HCT116 (cell line): Measurements from ENCODE around the gene TBC1D21. TPM values are rescaled to one million over a fixed set of nuclear protein-coding genes. Genes with fewer than 3 reads are reported as not detected.

Experiments
- ATAC-seq: fragments of 200-7000 bp; cut with Tn5 transposase; 2 replicates; pipeline ENCODE4 v1.9.1; 2020; ENCODE audit warnings: mild to moderate bottlenecking, moderate library complexity
- BruUV-seq: library from RNA; stranded (reverse); fragments of 400-500 nt; replicated peaks from 2 replicates; lab custom pipeline; 2021; lab: Mats Ljungman, UMichigan
- CTCF ChIA-PET: fragments of 300-600 bp; sonication (Branson Sonifier 250); formaldehyde crosslinking; loops from one replicate; lab custom pipeline; 2021; ENCODE audit warnings: antibody characterized with exemption; lab: Charles Lee
- POLR2A ChIA-PET: fragments of 300-600, 350-600 bp; sonication (Branson Sonifier 250); formaldehyde crosslinking; loops from one replicate; lab custom pipeline; 2021; ENCODE audit warnings: antibody characterized with exemption; lab: Charles Lee
- RAD21 ChIA-PET, 2 experiments: fragments of 300-600 bp; sonication (Branson Sonifier 250); formaldehyde crosslinking; loops; one replicate each; lab custom pipeline; 2023; ENCODE audit warnings: low total read pairs in 2 of 2; ENCODE audit not compliant: uncharacterized antibody in 2 of 2, unreplicated experiment in 2 of 2, low non-redundant PET in 1 of 2; lab: Charles Lee
- DNase-seq: peaks from one replicate; pipeline ENCODE4 v3.0.0-alpha.2; 2010; ENCODE audit warnings: low read depth, low spot score
- H2AFZ ChIP-seq: fragments of 200-600 bp; shearing (Covaris generic), sonication (generic); 2 replicates; pipeline ENCODE4 v1.6.1; 2017; ENCODE audit warnings: low read depth, mixed run types, mixed read lengths, antibody characterized with exemption, low read length; ENCODE audit not compliant: poor library complexity, severe bottlenecking
- H3K27ac ChIP-seq: 2 replicates; pipeline ENCODE4 v1.5.1; 2012; ENCODE audit warnings: low read depth, low read length
- H3K27me3 ChIP-seq: fragments of 200-600 bp; sonication (generic); 2 replicates; pipeline ENCODE4 v1.6.1; 2016; ENCODE audit warnings: mixed run types, low read length, mixed read lengths; ENCODE audit not compliant: insufficient read depth
- H3K36me3 ChIP-seq, 2 experiments: fragments of 200-500 bp in 1 of 2; fragments of 200-600 bp in 1 of 2; sonication (Bioruptor generic) in 1 of 2; sonication (generic) in 1 of 2; 2 replicates each; pipeline versions ENCODE4 v1.5.1 to v1.6.1; 2014 to 2016; ENCODE audit warnings: low read length in 2 of 2, inconsistent platforms in 1 of 2, mixed read lengths in 1 of 2, mixed run types in 1 of 2; ENCODE audit not compliant: insufficient read depth in 2 of 2, control insufficient read depth in 1 of 2
- H3K4me1 ChIP-seq, 2 experiments: fragments of 200-600 bp in 1 of 2; sonication (generic) in 1 of 2; 2 replicates each; pipeline versions ENCODE4 v1.5.1 to v1.6.1; 2012 to 2017; ENCODE audit warnings: low read length in 2 of 2, inconsistent platforms in 1 of 2, mild to moderate bottlenecking in 1 of 2, mixed read lengths in 1 of 2, mixed run types in 1 of 2, moderate library complexity in 1 of 2; ENCODE audit not compliant: insufficient read depth in 2 of 2, control insufficient read depth in 1 of 2
- H3K4me2 ChIP-seq: fragments of 200-600 bp; sonication (generic); 2 replicates; pipeline ENCODE4 v1.6.1; 2017; ENCODE audit warnings: mixed run types, low read length, mixed read lengths
- H3K4me3 ChIP-seq, 2 experiments: fragments of 200-600 bp in 1 of 2; sonication (generic) in 1 of 2; replicated peaks in 1 of 2; 2 replicates each; pipeline ENCODE4 v1.5.1; 2011 to 2016; ENCODE audit warnings: low read length in 2 of 2, control low read depth in 1 of 2, low read depth in 1 of 2, mild to moderate bottlenecking in 1 of 2, mixed read lengths in 1 of 2, mixed run types in 1 of 2
- H3K79me2 ChIP-seq: fragments of 200-600 bp; sonication (generic); 2 replicates; pipeline ENCODE4 v1.6.1; 2017; ENCODE audit warnings: mild to moderate bottlenecking, mixed run types, low read length, moderate library complexity, mixed read lengths; ENCODE audit not compliant: insufficient read depth
- H3K9ac ChIP-seq: fragments of 200-600 bp; sonication (generic); 2 replicates; pipeline ENCODE4 v1.6.1; 2016; ENCODE audit warnings: low read length, mixed read lengths
- H3K9me2 ChIP-seq: fragments of 200-600 bp; sonication (generic), shearing (Covaris generic); 2 replicates; pipeline ENCODE4 v1.6.1; 2017; ENCODE audit warnings: mixed run types, mild to moderate bottlenecking, moderate library complexity; ENCODE audit not compliant: insufficient read depth
- H3K9me3 ChIP-seq, 2 experiments: fragments of 200-500 bp in 1 of 2; fragments of 200-600 bp in 1 of 2; sonication (Bioruptor generic) in 1 of 2; sonication (generic) in 1 of 2; 2 replicates each; pipeline ENCODE4 v1.6.1; 2014 to 2017; ENCODE audit warnings: low read length in 2 of 2, mixed read lengths in 2 of 2, inconsistent platforms in 1 of 2, low read depth in 1 of 2, mild to moderate bottlenecking in 1 of 2, mixed run types in 1 of 2, moderate library complexity in 1 of 2; ENCODE audit not compliant: control insufficient read depth in 1 of 2, insufficient read depth in 1 of 2
- H4K20me1 ChIP-seq: fragments of 200-600 bp; sonication (generic), shearing (Covaris generic); 2 replicates; pipeline ENCODE4 v1.6.1; 2017; ENCODE audit warnings: mixed run types, mild to moderate bottlenecking, moderate library complexity; ENCODE audit not compliant: insufficient read depth
- CEBPB ChIP-seq: IDR thresholded peaks from 2 replicates; pipeline ENCODE4 v1.6.1; 2012; ENCODE audit warnings: low read depth
- EGR1 ChIP-seq: IDR thresholded peaks from 2 replicates; pipeline ENCODE4 v1.6.1; 2012; ENCODE audit warnings: low read depth
- EZH2 ChIP-seq: fragments of 200-600 bp; sonication (generic); IDR thresholded peaks from 2 replicates; pipeline ENCODE4 v1.6.1; 2017; ENCODE audit warnings: antibody characterized with exemption, mixed run types
- EZH2phosphoT487 ChIP-seq: fragments of 200-600 bp; IDR thresholded peaks from 2 replicates; pipeline ENCODE4 v1.6.1; 2018; ENCODE audit warnings: antibody characterized with exemption, borderline replicate concordance
- FOSL1 ChIP-seq: IDR thresholded peaks from 2 replicates; pipeline ENCODE4 v1.6.1; 2012; ENCODE audit warnings: low read depth
- JUND ChIP-seq: IDR thresholded peaks from 2 replicates; pipeline ENCODE4 v1.6.1; 2012
- POLR2A ChIP-seq: IDR thresholded peaks from 2 replicates; pipeline ENCODE4 v1.7.0; 2011; ENCODE audit warnings: borderline replicate concordance; ENCODE audit not compliant: insufficient read depth, insufficient read length; ENCODE audit errors: extremely low read depth
- POLR2AphosphoS5 ChIP-seq: IDR thresholded peaks from 2 replicates; pipeline ENCODE4 v1.6.1; 2011; ENCODE audit warnings: mild to moderate bottlenecking, low read depth, low read length, moderate library complexity
- RAD21 ChIP-seq: IDR thresholded peaks from 2 replicates; pipeline ENCODE4 v1.6.1; 2012; ENCODE audit warnings: low read depth, mild to moderate bottlenecking
- SIN3A ChIP-seq: IDR thresholded peaks from 2 replicates; pipeline ENCODE4 v1.6.1; 2012; ENCODE audit warnings: low read depth
- SP1 ChIP-seq: IDR thresholded peaks from 2 replicates; pipeline ENCODE4 v1.6.1; 2012; ENCODE audit warnings: low read depth
- SRF ChIP-seq: IDR thresholded peaks from 2 replicates; pipeline ENCODE4 v1.6.1; 2012; ENCODE audit warnings: low read depth
- TCF7L2 ChIP-seq: IDR thresholded peaks from 2 replicates; pipeline ENCODE4 v1.7.0; 2011; ENCODE audit warnings: borderline replicate concordance, inconsistent platforms; ENCODE audit not compliant: insufficient read depth, insufficient read length; ENCODE audit errors: extremely low read depth
- YY1 ChIP-seq: IDR thresholded peaks from 2 replicates; pipeline ENCODE4 v1.6.1; 2011; ENCODE audit warnings: low read length, low read depth, moderate library complexity, mild to moderate bottlenecking; ENCODE audit not compliant: insufficient replicate concordance; ENCODE audit errors: extremely low read depth
- ZNF274 ChIP-seq: fragments of 200-500 bp; sonication (Bioruptor generic); IDR thresholded peaks from 2 replicates; pipeline ENCODE4 v1.6.1; 2014; ENCODE audit warnings: mild to moderate bottlenecking, low read depth, low read length, inconsistent platforms
- intact Hi-C: fragments of 100-400 bp; cut with micrococcal nuclease; formaldehyde crosslinking; loops from 2 replicates; pipeline ENCODE4 v1.10.0; 2022
- total RNA-seq: library from RNA; stranded (reverse); gene quantifications from one replicate; pipeline ENCODE4 v1.2.1, GENCODE V29; 2021; ENCODE audit not compliant: unreplicated experiment
- TF ChIP-seq, protein P1 (sequence below), 3 experiments: fragments of 200-600 bp in 1 of 3; sonication (generic) in 1 of 3; IDR thresholded peaks in 2 of 3; conservative IDR thresholded peaks in 1 of 3; 2 replicates each; pipeline ENCODE4 v1.5.1; 2012 to 2017; ENCODE audit warnings: low read depth in 2 of 3, low read length in 2 of 3, antibody characterized with exemption in 1 of 3, borderline replicate concordance in 1 of 3, control low read depth in 1 of 3, mild to moderate bottlenecking in 1 of 3, mixed read lengths in 1 of 3, mixed run types in 1 of 3, moderate library complexity in 1 of 3; ENCODE audit not compliant: insufficient read depth in 1 of 3
- TF ChIP-seq, protein P2 (sequence below): IDR thresholded peaks from 2 replicates; pipeline ENCODE4 v1.6.1; 2012; ENCODE audit warnings: low read depth
- TF ChIP-seq, protein P3 (sequence below): IDR thresholded peaks from 2 replicates; pipeline ENCODE4 v1.6.1; 2012
- TF ChIP-seq, protein P4 (sequence below): IDR thresholded peaks from 2 replicates; pipeline ENCODE4 v1.6.1; 2012

The TBC1D21 gene
- total RNA-seq, 1 experiment from 2014 or later: not detected

DNA sequence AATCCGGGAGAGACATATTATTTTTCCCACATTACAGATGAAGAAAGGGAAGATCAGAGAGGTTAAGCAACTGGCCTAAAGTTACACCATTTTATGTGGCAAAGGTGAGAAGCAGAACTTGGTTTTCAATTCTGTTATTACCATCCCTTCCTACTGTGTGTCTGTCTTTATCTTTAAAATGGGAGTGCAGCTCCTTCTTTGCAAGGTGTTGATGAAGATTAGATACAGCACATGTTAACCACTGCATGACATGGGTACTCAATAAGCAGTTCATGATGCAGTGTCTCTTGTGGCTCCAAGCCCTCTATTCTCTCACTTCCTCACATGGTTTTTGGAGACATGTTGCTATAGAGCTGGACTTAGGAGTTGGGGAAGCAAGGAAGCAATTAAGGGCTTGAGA, 23.1 kb upstream of the TBC1D21 start:
- H3K27me3 ChIP-seq: peaks cover 89% of the 10 kb centered on the region
- intact Hi-C loops: no loop called here
- RAD21 ChIA-PET: no interaction called here

More for the DNA sequence above, 23.1 kb upstream of the TBC1D21 start:
- ATAC-seq (no peak), DNase-seq (no peak)
- Histone ChIP-seq H3K4me3 (no peak overlapping the region), H3K9me2 (no peaks in the 10 kb centered on the region), H3K4me1 (no peaks in the 10 kb centered on the region), H3K9me3 (no peaks in the 10 kb centered on the region), H3K4me2 (no peak overlapping the region), H3K36me3 (no peaks in the 10 kb centered on the region), H2AFZ (no peak overlapping the region), H3K79me2 (no peaks in the 10 kb centered on the region), H3K9ac (no peak overlapping the region), H3K27ac (no peak overlapping the region), H4K20me1 (no peaks in the 10 kb centered on the region)
- no TSS peak for BruUV-seq
- CTCF ChIA-PET: no interaction called here
- no peak for TF ChIP-seq SRF
- TF ChIP-seq EZH2phosphoT487: no peak
- no peak for TF ChIP-seq YY1
- no peak for TF ChIP-seq JUND
- TF ChIP-seq, protein P1, sequence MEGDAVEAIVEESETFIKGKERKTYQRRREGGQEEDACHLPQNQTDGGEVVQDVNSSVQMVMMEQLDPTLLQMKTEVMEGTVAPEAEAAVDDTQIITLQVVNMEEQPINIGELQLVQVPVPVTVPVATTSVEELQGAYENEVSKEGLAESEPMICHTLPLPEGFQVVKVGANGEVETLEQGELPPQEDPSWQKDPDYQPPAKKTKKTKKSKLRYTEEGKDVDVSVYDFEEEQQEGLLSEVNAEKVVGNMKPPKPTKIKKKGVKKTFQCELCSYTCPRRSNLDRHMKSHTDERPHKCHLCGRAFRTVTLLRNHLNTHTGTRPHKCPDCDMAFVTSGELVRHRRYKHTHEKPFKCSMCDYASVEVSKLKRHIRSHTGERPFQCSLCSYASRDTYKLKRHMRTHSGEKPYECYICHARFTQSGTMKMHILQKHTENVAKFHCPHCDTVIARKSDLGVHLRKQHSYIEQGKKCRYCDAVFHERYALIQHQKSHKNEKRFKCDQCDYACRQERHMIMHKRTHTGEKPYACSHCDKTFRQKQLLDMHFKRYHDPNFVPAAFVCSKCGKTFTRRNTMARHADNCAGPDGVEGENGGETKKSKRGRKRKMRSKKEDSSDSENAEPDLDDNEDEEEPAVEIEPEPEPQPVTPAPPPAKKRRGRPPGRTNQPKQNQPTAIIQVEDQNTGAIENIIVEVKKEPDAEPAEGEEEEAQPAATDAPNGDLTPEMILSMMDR (IDR thresholded peaks at IDR 0.05 in 2 of 3, conservative IDR thresholded peaks at IDR 0.05 in 1 of 3; ENCODE audit: borderline replicate concordance in 1 of 3, insufficient read depth in 1 of 3, low read depth in 2 of 3, low read length in 2 of 3): no peak
- TF ChIP-seq TCF7L2: no peak
- TF ChIP-seq EGR1: no peak
- TF ChIP-seq SIN3A: no peak
- TF ChIP-seq, protein P2, sequence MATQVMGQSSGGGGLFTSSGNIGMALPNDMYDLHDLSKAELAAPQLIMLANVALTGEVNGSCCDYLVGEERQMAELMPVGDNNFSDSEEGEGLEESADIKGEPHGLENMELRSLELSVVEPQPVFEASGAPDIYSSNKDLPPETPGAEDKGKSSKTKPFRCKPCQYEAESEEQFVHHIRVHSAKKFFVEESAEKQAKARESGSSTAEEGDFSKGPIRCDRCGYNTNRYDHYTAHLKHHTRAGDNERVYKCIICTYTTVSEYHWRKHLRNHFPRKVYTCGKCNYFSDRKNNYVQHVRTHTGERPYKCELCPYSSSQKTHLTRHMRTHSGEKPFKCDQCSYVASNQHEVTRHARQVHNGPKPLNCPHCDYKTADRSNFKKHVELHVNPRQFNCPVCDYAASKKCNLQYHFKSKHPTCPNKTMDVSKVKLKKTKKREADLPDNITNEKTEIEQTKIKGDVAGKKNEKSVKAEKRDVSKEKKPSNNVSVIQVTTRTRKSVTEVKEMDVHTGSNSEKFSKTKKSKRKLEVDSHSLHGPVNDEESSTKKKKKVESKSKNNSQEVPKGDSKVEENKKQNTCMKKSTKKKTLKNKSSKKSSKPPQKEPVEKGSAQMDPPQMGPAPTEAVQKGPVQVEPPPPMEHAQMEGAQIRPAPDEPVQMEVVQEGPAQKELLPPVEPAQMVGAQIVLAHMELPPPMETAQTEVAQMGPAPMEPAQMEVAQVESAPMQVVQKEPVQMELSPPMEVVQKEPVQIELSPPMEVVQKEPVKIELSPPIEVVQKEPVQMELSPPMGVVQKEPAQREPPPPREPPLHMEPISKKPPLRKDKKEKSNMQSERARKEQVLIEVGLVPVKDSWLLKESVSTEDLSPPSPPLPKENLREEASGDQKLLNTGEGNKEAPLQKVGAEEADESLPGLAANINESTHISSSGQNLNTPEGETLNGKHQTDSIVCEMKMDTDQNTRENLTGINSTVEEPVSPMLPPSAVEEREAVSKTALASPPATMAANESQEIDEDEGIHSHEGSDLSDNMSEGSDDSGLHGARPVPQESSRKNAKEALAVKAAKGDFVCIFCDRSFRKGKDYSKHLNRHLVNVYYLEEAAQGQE: no peak
- no peak for TF ChIP-seq POLR2A
- TF ChIP-seq, protein P3, sequence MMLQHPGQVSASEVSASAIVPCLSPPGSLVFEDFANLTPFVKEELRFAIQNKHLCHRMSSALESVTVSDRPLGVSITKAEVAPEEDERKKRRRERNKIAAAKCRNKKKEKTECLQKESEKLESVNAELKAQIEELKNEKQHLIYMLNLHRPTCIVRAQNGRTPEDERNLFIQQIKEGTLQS: no peak
- TF ChIP-seq POLR2AphosphoS5: no peak
- TF ChIP-seq RAD21: no peak
- TF ChIP-seq SP1: no peak
- TF ChIP-seq EZH2: no peak
- TF ChIP-seq FOSL1: no peak
- TF ChIP-seq CEBPB: no peak
- TF ChIP-seq, protein P4, sequence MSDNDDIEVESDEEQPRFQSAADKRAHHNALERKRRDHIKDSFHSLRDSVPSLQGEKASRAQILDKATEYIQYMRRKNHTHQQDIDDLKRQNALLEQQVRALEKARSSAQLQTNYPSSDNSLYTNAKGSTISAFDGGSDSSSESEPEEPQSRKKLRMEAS: no peak
- no peak for TF ChIP-seq ZNF274
- POLR2A ChIA-PET: no interaction called here
